Panc1 (cell line): Measurements from ENCODE around the gene NSUN6. TPM values are rescaled to one million over a fixed set of nuclear protein-coding genes. Genes with fewer than 3 reads are reported as not detected.

Experiments
- ATAC-seq: fragments of 200-7000 bp; cut with Tn5 transposase; 2 replicates; pipeline ENCODE4 v1.9.1; 2020; ENCODE audit warnings: mild to moderate bottlenecking, moderate library complexity
- BruUV-seq: library from RNA; stranded (reverse); fragments of 400-500 nt; replicated peaks from 2 replicates; lab custom pipeline; 2021; lab: Mats Ljungman, UMichigan
- CTCF ChIA-PET: fragments of 300-600 bp; sonication (Branson Sonifier 250); formaldehyde crosslinking; loops from one replicate; lab custom pipeline; 2022; ENCODE audit warnings: antibody characterized with exemption; lab: Charles Lee
- POLR2A ChIA-PET: fragments of 300-600 bp; sonication (Branson Sonifier 250); formaldehyde crosslinking; loops from one replicate; lab custom pipeline; 2022; ENCODE audit warnings: antibody characterized with exemption; lab: Charles Lee
- DNase-seq: peaks from one replicate; pipeline ENCODE4 v3.0.0-alpha.2; 2010; ENCODE audit warnings: low read depth, low spot score
- H3K27ac ChIP-seq: 2 replicates; pipeline ENCODE4 v1.5.1; 2011; ENCODE audit warnings: mild to moderate bottlenecking, low read length, inconsistent platforms
- H3K27me3 ChIP-seq: fragments of 200-500 bp; sonication (Bioruptor generic); 2 replicates; pipeline ENCODE4 v1.6.0; 2014; ENCODE audit warnings: low read length, inconsistent platforms; ENCODE audit not compliant: control insufficient read depth, insufficient read depth
- H3K36me3 ChIP-seq: fragments of 200-500 bp; sonication (Bioruptor generic); 2 replicates; pipeline ENCODE4 v1.5.1; 2014; ENCODE audit warnings: inconsistent platforms, mild to moderate bottlenecking, low read length, moderate library complexity; ENCODE audit not compliant: control insufficient read depth, insufficient read depth
- H3K4me1 ChIP-seq: 2 replicates; pipeline ENCODE4 v1.5.1; 2011; ENCODE audit warnings: inconsistent platforms, mild to moderate bottlenecking, low read length, moderate library complexity; ENCODE audit not compliant: control insufficient read depth, insufficient read depth
- H3K4me3 ChIP-seq, 2 experiments: 2 replicates each; pipeline ENCODE4 v1.5.1; 2011 to 2012; ENCODE audit warnings: low read depth in 2 of 2, low read length in 2 of 2, mild to moderate bottlenecking in 2 of 2, inconsistent platforms in 1 of 2, moderate library complexity in 1 of 2
- H3K9me3 ChIP-seq: fragments of 200-500 bp; sonication (Bioruptor generic); 2 replicates; pipeline ENCODE4 v1.5.1; 2014; ENCODE audit warnings: low read depth, mild to moderate bottlenecking, inconsistent platforms, low read length, moderate library complexity; ENCODE audit not compliant: control insufficient read depth, insufficient read depth
- CTCF ChIP-seq: fragments of 450-650 bp; IDR thresholded peaks from 2 replicates; pipeline ENCODE4 v1.5.1; 2017; ENCODE audit warnings: mild to moderate bottlenecking
- POLR2AphosphoS5 ChIP-seq: IDR thresholded peaks from 2 replicates; pipeline ENCODE4 v1.6.1; 2012; ENCODE audit warnings: mild to moderate bottlenecking, low read depth, low read length, moderate library complexity
- REST ChIP-seq, 2 experiments: IDR thresholded peaks; 2 replicates each; pipeline ENCODE4 v1.6.1; 2011 to 2012; ENCODE audit warnings: low read depth in 2 of 2, control low read depth in 1 of 2, low read length in 1 of 2, mild to moderate bottlenecking in 1 of 2, moderate library complexity in 1 of 2; ENCODE audit not compliant: insufficient read depth in 1 of 2
- SIN3A ChIP-seq: IDR thresholded peaks from 2 replicates; pipeline ENCODE4 v1.6.1; 2012; ENCODE audit warnings: low read depth, mild to moderate bottlenecking, low read length, moderate library complexity, borderline replicate concordance; ENCODE audit not compliant: insufficient read depth
- TCF7L2 ChIP-seq: IDR thresholded peaks from 2 replicates; pipeline ENCODE4 v1.6.1; 2011; ENCODE audit warnings: mild to moderate bottlenecking, low read depth, low read length, inconsistent platforms
- in situ Hi-C: cut with HindIII; loops from 2 replicates; pipeline ENCODE4 v1.10.0; 2016; ENCODE audit warnings: low sequenced_read_pairs, low pct_unique_long_range_greater_than_20kb
- intact Hi-C: fragments of 100-400 bp; cut with micrococcal nuclease; formaldehyde crosslinking; loops from one replicate; pipeline ENCODE4 v1.10.0; 2022; ENCODE audit not compliant: unreplicated experiment
- total RNA-seq: library from RNA; stranded (reverse); gene quantifications from one replicate; pipeline ENCODE4 v1.2.1, GENCODE V29; 2021; ENCODE audit not compliant: unreplicated experiment

The NSUN6 gene
- total RNA-seq, 1 experiment from 2014 or later = 4.3 TPM

- H3K36me3 ChIP-seq = no peaks in the 10 kb centered on the region
- in situ Hi-C loops (no loop called here), intact Hi-C loops (no loop called here)
- H3K27me3 ChIP-seq = no peaks in the 10 kb centered on the region
- no TSS peak for BruUV-seq
- no peak overlapping the region for H3K27ac ChIP-seq
- no peaks in the 10 kb centered on the region for H3K9me3 ChIP-seq
- ATAC-seq (no peak), DNase-seq (no peak)
- ChIA-PET POLR2A (no interaction called here), CTCF (no interaction called here)
- TF ChIP-seq CTCF = no peak
- TF ChIP-seq SIN3A = no peak
- TF ChIP-seq TCF7L2 = no peak
- no peak for TF ChIP-seq POLR2AphosphoS5
- TF ChIP-seq REST (IDR thresholded peaks at IDR 0.05; ENCODE audit: insufficient read depth in 1 of 2, low read depth in 2 of 2, low read length in 1 of 2) = no peak
- no peaks in the 10 kb centered on the region for H3K4me1 ChIP-seq
- peak overlapping the region; percentile 4 to 23; a peak in 3 of 4 replicates for H3K4me3 ChIP-seq
Measured at GRCh38 chr10:18501198-18501597, 150.2 kb downstream of the NSUN6 start.

GRCh38 chr10:18500576-18500975 is 150.8 kb downstream of the NSUN6 start:
- Histone ChIP-seq H3K4me3 (no peak overlapping the region), H3K9me3 (no peaks in the 10 kb centered on the region), H3K27ac (no peak overlapping the region), H3K36me3 (no peaks in the 10 kb centered on the region), H3K4me1 (no peaks in the 10 kb centered on the region), H3K27me3 (no peaks in the 10 kb centered on the region)
- DNase-seq (no peak), ATAC-seq (no peak)
- ChIA-PET POLR2A (no interaction called here), CTCF (no interaction called here)
- in situ Hi-C loops = no loop called here
- no peak for TF ChIP-seq POLR2AphosphoS5
- no peak for TF ChIP-seq TCF7L2
- no peak for TF ChIP-seq SIN3A
- no peak for TF ChIP-seq CTCF
- TF ChIP-seq REST (IDR thresholded peaks at IDR 0.05; ENCODE audit: insufficient read depth in 1 of 2, low read depth in 2 of 2, low read length in 1 of 2) = no peak
- intact Hi-C loops = no loop called here
- BruUV-seq = no TSS peak
